NCI-H2196 treated with DMSO at 0.1 percent for 48 hours (cell line): ENCODE measurements around the gene FOS.
"Not testable (repeated sequence)": the region's sequence is repeated elsewhere in the genome, so short reads cannot be mapped to it uniquely, and the experiment has no call there.

Source experiments
- DNase-seq: peaks from one replicate; lab custom pipeline; 2025; ENCODE audit not compliant: unreplicated experiment; lab: John Stamatoyannopoulos, UW

Gene FOS

GRCh38 chr14:75275598-75275997, 3.0 kb upstream of the FOS start:
- DNase-seq = no peak

- peak; percentile 82 for DNase-seq
Observed at GRCh38 chr14:75277008-75277814, 1.4 kb upstream of the FOS start.

GRCh38 chr14:75277815-75278421, 710 bp upstream of the FOS start:
- DNase-seq = no peak

GRCh38 chr14:75279153-75279762, 630 bp downstream of the FOS start:
- DNase-seq = no peak

GRCh38 chr14:75279763-75280290, 1.2 kb downstream of the FOS start:
- DNase-seq = no peak

- no peak for DNase-seq
Observed at GRCh38 chr14:75280291-75280830, 1.7 kb downstream of the FOS start.

GRCh38 chr14:75280831-75281653, 2.4 kb downstream of the FOS start:
- DNase-seq = no peak

GRCh38 chr14:75281654-75282019, 3.0 kb downstream of the FOS start:
- no peak for DNase-seq

- no peak for DNase-seq
Observed at GRCh38 chr14:75282170-75282554, 3.5 kb downstream of the FOS start.

- not testable (repeated sequence) for DNase-seq
Observed at GRCh38 chr14:75282555-75283161, 4.0 kb downstream of the FOS start.

GRCh38 chr14:75283162-75283832, 4.7 kb downstream of the FOS start:
- DNase-seq = no peak

- no peak for DNase-seq
Observed at GRCh38 chr14:75283833-75284563, 5.4 kb downstream of the FOS start.

GRCh38 chr14:75285331-75285730, 6.7 kb downstream of the FOS start:
- no peak for DNase-seq

GRCh38 chr14:75286313-75286712, 7.7 kb downstream of the FOS start:
- DNase-seq = no peak

GRCh38 chr14:75289840-75290388, 11.3 kb downstream of the FOS start:
- no peak for DNase-seq

- no peak for DNase-seq
Observed at GRCh38 chr14:75290851-75291250, 12.2 kb downstream of the FOS start.

- no peak for DNase-seq
Observed at GRCh38 chr14:75291331-75291730, 12.7 kb downstream of the FOS start.

- no peak for DNase-seq
Observed at GRCh38 chr14:75292101-75292563, 13.5 kb downstream of the FOS start.

GRCh38 chr14:75292886-75293285, 14.3 kb downstream of the FOS start:
- no peak for DNase-seq
